ENCODE data around the gene FRY.

Gene FRY

DNA sequence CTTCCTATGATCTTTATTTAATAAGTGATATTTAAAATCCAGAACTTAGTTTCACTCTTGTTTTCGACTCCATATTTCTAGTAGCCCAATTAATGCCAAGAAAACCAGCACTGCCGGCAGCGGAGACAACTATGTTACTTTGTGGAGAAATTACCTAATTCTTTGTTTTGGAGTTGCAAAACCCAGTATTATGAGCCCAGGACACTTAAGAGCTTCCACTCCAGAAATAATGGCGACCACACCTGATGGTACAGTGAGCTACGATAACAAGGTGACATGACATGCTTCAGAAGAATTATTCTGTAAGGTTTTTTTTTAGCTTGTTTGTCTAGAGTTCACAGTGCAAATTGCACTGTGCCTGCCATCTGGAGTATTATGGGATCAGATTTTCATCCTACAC, 147.2 kb downstream of the FRY start:
- Histone ChIP-seq H3K27me3 (ENCODE audit: insufficient read depth, low read depth, severe bottlenecking) (no peaks in the 10 kb centered on the region), H3K36me3 (peaks cover 6% of the 10 kb centered on the region), H3K9me3 (ENCODE audit: severe bottlenecking) (no peaks in the 10 kb centered on the region), H3K4me3 (ENCODE audit: low read depth, low read length) (no peak overlapping the region), H3K27ac (no peak overlapping the region)
- DNase-seq = no peak
- TF ChIP-seq, protein P1, sequence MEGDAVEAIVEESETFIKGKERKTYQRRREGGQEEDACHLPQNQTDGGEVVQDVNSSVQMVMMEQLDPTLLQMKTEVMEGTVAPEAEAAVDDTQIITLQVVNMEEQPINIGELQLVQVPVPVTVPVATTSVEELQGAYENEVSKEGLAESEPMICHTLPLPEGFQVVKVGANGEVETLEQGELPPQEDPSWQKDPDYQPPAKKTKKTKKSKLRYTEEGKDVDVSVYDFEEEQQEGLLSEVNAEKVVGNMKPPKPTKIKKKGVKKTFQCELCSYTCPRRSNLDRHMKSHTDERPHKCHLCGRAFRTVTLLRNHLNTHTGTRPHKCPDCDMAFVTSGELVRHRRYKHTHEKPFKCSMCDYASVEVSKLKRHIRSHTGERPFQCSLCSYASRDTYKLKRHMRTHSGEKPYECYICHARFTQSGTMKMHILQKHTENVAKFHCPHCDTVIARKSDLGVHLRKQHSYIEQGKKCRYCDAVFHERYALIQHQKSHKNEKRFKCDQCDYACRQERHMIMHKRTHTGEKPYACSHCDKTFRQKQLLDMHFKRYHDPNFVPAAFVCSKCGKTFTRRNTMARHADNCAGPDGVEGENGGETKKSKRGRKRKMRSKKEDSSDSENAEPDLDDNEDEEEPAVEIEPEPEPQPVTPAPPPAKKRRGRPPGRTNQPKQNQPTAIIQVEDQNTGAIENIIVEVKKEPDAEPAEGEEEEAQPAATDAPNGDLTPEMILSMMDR (IDR thresholded peaks at IDR 0.05; ENCODE audit: low read depth, low read length) = no peak

- no peak for DNase-seq
- H3K9me3 ChIP-seq (ENCODE audit: severe bottlenecking) = no peaks in the 10 kb centered on the region
- H3K4me3 ChIP-seq (ENCODE audit: low read depth, low read length) = no peak overlapping the region
- TF ChIP-seq, protein P1 (IDR thresholded peaks at IDR 0.05; ENCODE audit: low read depth, low read length) = no peak
- no peaks in the 10 kb centered on the region for H3K27me3 ChIP-seq (ENCODE audit: insufficient read depth, low read depth, severe bottlenecking)
- H3K27ac ChIP-seq = no peak overlapping the region
- peaks cover 6% of the 10 kb centered on the region for H3K36me3 ChIP-seq
These were observed 148.1 kb downstream of the FRY start for GRCh38 chr13:32179708-32180107.

- Histone ChIP-seq H3K9me3 (ENCODE audit: severe bottlenecking) (no peaks in the 10 kb centered on the region), H3K4me3 (ENCODE audit: low read depth, low read length) (no peak overlapping the region), H3K27me3 (ENCODE audit: insufficient read depth, low read depth, severe bottlenecking) (no peaks in the 10 kb centered on the region), H3K36me3 (peaks cover 16% of the 10 kb centered on the region), H3K27ac (no peak overlapping the region)
- no peak for DNase-seq
- TF ChIP-seq, protein P1 (IDR thresholded peaks at IDR 0.05; ENCODE audit: low read depth, low read length) = no peak
These were observed 156.1 kb downstream of the FRY start for GRCh38 chr13:32187651-32188050.

DNA sequence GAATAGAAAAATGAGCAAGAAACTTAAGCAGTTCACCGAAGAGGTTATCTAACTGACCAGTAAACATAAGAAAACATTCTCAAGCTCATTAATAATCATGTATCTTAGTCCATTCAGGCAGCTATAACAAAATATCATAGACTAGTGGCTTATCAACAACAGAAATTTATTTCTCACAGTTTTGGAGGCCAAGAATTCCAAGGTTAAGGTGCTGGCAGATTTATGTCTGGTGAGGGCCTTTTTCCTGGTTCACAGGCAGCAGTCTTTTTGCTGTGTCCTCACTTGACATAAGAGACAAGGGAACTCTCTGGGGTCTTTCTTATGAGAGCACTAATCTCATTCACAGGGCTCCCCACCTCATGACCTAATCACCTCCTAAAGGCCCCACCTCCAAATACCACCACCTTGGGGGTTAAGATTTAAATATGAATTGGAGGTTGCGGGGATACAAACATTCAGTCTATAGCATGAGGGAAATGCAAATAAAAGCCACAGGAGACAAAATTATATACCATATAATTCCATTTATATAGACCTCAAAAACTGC, 160.0 kb downstream of the FRY start:
- no peaks in the 10 kb centered on the region for H3K27me3 ChIP-seq (ENCODE audit: insufficient read depth, low read depth, severe bottlenecking)
- TF ChIP-seq, protein P1 (IDR thresholded peaks at IDR 0.05; ENCODE audit: low read depth, low read length) = no peak
- peaks cover 11% of the 10 kb centered on the region for H3K36me3 ChIP-seq
- no peak overlapping the region for H3K27ac ChIP-seq
- no peaks in the 10 kb centered on the region for H3K9me3 ChIP-seq (ENCODE audit: severe bottlenecking)
- no peak for DNase-seq
- no peak overlapping the region for H3K4me3 ChIP-seq (ENCODE audit: low read depth, low read length)

- H3K27me3 ChIP-seq (ENCODE audit: insufficient read depth, low read depth, severe bottlenecking) = no peaks in the 10 kb centered on the region
- TF ChIP-seq, protein P1 (IDR thresholded peaks at IDR 0.05; ENCODE audit: low read depth, low read length) = no peak
These were observed 164.1 kb downstream of the FRY start for GRCh38 chr13:32195713-32196112.

DNA sequence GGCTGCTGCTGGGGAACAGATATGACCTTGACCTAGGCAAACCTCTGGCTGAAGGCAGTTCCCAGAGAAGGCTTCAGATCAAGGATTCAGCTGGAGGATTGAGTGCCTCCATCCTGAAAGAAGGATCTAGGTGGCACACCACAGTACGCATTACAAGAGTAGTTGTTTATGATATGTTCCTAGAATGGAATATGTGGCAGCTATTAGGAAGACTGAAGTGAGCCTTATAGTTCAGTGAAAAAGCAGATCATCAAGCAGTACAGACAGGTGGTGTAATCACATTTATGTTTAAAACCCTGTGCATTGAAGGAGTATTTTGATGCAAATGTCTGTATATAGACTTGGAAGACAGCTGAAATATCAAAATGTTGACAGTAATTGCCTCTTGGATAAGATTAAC, 167.6 kb downstream of the FRY start:
- no peak overlapping the region for H3K4me3 ChIP-seq (ENCODE audit: low read depth, low read length)
- H3K27ac ChIP-seq = no peak overlapping the region
- H3K27me3 ChIP-seq (ENCODE audit: insufficient read depth, low read depth, severe bottlenecking) = no peaks in the 10 kb centered on the region
- H3K9me3 ChIP-seq (ENCODE audit: severe bottlenecking) = no peaks in the 10 kb centered on the region
- TF ChIP-seq, protein P1 (IDR thresholded peaks at IDR 0.05; ENCODE audit: low read depth, low read length) = no peak
- no peaks in the 10 kb centered on the region for H3K36me3 ChIP-seq
- no peak for DNase-seq

More at GRCh38 chr13:32195713-32196112, 164.1 kb downstream of the FRY start:
- H3K27ac ChIP-seq = no peak overlapping the region
- no peaks in the 10 kb centered on the region for H3K9me3 ChIP-seq (ENCODE audit: severe bottlenecking)
- no peak for DNase-seq
- no peaks in the 10 kb centered on the region for H3K36me3 ChIP-seq
- H3K4me3 ChIP-seq (ENCODE audit: low read depth, low read length) = no peak overlapping the region

All from WERI-Rb-1 (cell line).